IMR-90 (cell line): ENCODE measurements around the gene PDGFA. TPM values are rescaled to one million over a fixed set of nuclear protein-coding genes. Genes with fewer than 3 reads are reported as not detected.

Experiments
- ATAC-seq: fragments of 200-7000 bp; cut with Tn5 transposase; 2 replicates; pipeline ENCODE4 v1.9.1; 2020; ENCODE audit warnings: low read depth, mild to moderate bottlenecking, moderate library complexity
- BruUV-seq: library from RNA; stranded (reverse); fragments of 400-500 nt; replicated peaks from 2 replicates; lab custom pipeline; 2021; lab: Mats Ljungman, UMichigan
- CTCF ChIA-PET: fragments of 300-600 bp; formaldehyde crosslinking; extraction: SDS; loops from one replicate; lab custom pipeline; 2021; ENCODE audit warnings: antibody characterized with exemption; lab: Yijun Ruan, JAX
- POLR2A ChIA-PET: fragments of 300-600 bp; sonication (Branson Sonifier 250); formaldehyde crosslinking; loops from one replicate; lab custom pipeline; 2022; ENCODE audit warnings: antibody characterized with exemption; ENCODE audit not compliant: unreplicated experiment; lab: Charles Lee
- DNase-seq: peaks from one replicate; pipeline ENCODE4 v3.0.0; 2013
- H2AFZ ChIP-seq: replicated peaks from 2 replicates; pipeline ENCODE3; 2013; ENCODE audit warnings: low read length, mild to moderate bottlenecking; ENCODE audit not compliant: poor library complexity
- H2AK5ac ChIP-seq: 2 replicates; pipeline ENCODE4 v1.6.1; 2013; ENCODE audit warnings: low read depth, low read length, inconsistent platforms
- H2AK9ac ChIP-seq: replicated peaks from 2 replicates; pipeline ENCODE3; 2013; ENCODE audit warnings: mild to moderate bottlenecking, low read depth, low read length, moderate library complexity; ENCODE audit not compliant: poor library complexity
- H2BK120ac ChIP-seq: 2 replicates; pipeline ENCODE4 v1.6.1; 2013; ENCODE audit warnings: low read depth, low read length, inconsistent platforms
- H2BK15ac ChIP-seq: 3 replicates; pipeline ENCODE4 v1.6.1; 2013; ENCODE audit warnings: low read depth, low read length, inconsistent platforms
- H2BK20ac ChIP-seq: 2 replicates; pipeline ENCODE4 v1.6.1; 2013; ENCODE audit warnings: low read depth, mild to moderate bottlenecking, inconsistent platforms, low read length, moderate library complexity
- H2BK5ac ChIP-seq: 2 replicates; pipeline ENCODE4 v1.6.1; 2013; ENCODE audit warnings: mild to moderate bottlenecking, low read depth, low read length, inconsistent platforms; ENCODE audit not compliant: poor library complexity, severe bottlenecking
- H3K14ac ChIP-seq: replicated peaks from 2 replicates; pipeline ENCODE4 v1.6.1; 2013; ENCODE audit warnings: low read depth, low read length, inconsistent platforms
- H3K18ac ChIP-seq: 2 replicates; pipeline ENCODE4 v1.6.1; 2013; ENCODE audit warnings: low read depth, low read length, control low read depth
- H3K23ac ChIP-seq: 2 replicates; pipeline ENCODE4 v1.6.1; 2013; ENCODE audit warnings: low read depth, low read length, inconsistent platforms
- H3K27ac ChIP-seq: 2 replicates; pipeline ENCODE4 v1.5.1; 2013; ENCODE audit warnings: mild to moderate bottlenecking, control low read depth, low read length; ENCODE audit not compliant: insufficient read depth
- H3K27me3 ChIP-seq: 2 replicates; pipeline ENCODE4 v1.6.1; 2013; ENCODE audit warnings: low read length; ENCODE audit not compliant: control insufficient read depth, insufficient read depth
- H3K36me3 ChIP-seq: 2 replicates; pipeline ENCODE4 v1.6.1; 2013; ENCODE audit warnings: low read length, mixed read lengths; ENCODE audit not compliant: control insufficient read depth, insufficient read depth
- H3K4ac ChIP-seq: 2 replicates; pipeline ENCODE4 v1.6.1; 2013; ENCODE audit warnings: low read depth, low read length, inconsistent platforms
- H3K4me1 ChIP-seq: 2 replicates; pipeline ENCODE4 v1.6.1; 2013; ENCODE audit warnings: low read length, mixed read lengths; ENCODE audit not compliant: control insufficient read depth, insufficient read depth
- H3K4me2 ChIP-seq: 2 replicates; pipeline ENCODE4 v1.6.1; 2013; ENCODE audit warnings: low read depth, mild to moderate bottlenecking, control low read depth, low read length, moderate library complexity
- H3K4me3 ChIP-seq: 2 replicates; pipeline ENCODE4 v1.5.1; 2013; ENCODE audit warnings: low read depth, mild to moderate bottlenecking, control low read depth, low read length, moderate library complexity; ENCODE audit not compliant: insufficient read depth
- H3K56ac ChIP-seq: 2 replicates; pipeline ENCODE4 v1.6.1; 2013; ENCODE audit warnings: low read length, inconsistent platforms; ENCODE audit not compliant: insufficient read depth; ENCODE audit errors: extremely low read depth
- H3K79me1 ChIP-seq, 2 experiments: 2 replicates each; pipeline ENCODE4 v1.6.1; 2013; ENCODE audit warnings: low read length in 2 of 2, inconsistent platforms in 1 of 2, low read depth in 1 of 2
- H3K9ac ChIP-seq: 2 replicates; pipeline ENCODE4 v1.6.1; 2013; ENCODE audit warnings: low read depth, low read length, control low read depth
- H3K9me1 ChIP-seq: 2 replicates; pipeline ENCODE4 v1.6.1; 2013; ENCODE audit warnings: low read length, inconsistent platforms; ENCODE audit not compliant: insufficient read depth
- H3K9me3 ChIP-seq: 2 replicates; pipeline ENCODE4 v1.6.1; 2013; ENCODE audit warnings: low read length; ENCODE audit not compliant: control insufficient read depth, insufficient read depth
- H4K20me1 ChIP-seq: 2 replicates; pipeline ENCODE4 v1.6.1; 2013; ENCODE audit warnings: low read length, inconsistent platforms; ENCODE audit not compliant: insufficient read depth
- H4K5ac ChIP-seq: 2 replicates; pipeline ENCODE4 v1.6.1; 2013; ENCODE audit warnings: mild to moderate bottlenecking, low read depth, low read length, control low read depth
- H4K8ac ChIP-seq, 2 experiments: 2 replicates each; pipeline ENCODE4 v1.6.1; 2013; ENCODE audit warnings: low read depth in 2 of 2, low read length in 2 of 2, control low read depth in 1 of 2, inconsistent platforms in 1 of 2
- H4K91ac ChIP-seq: 2 replicates; pipeline ENCODE4 v1.6.1; 2013; ENCODE audit warnings: low read depth, low read length, inconsistent platforms; ENCODE audit not compliant: insufficient read depth
- BHLHE40 ChIP-seq: fragments of 150-350 bp; IDR thresholded peaks from 2 replicates; pipeline ENCODE4 v1.6.1; 2016; ENCODE audit warnings: mild to moderate bottlenecking, low read depth, low read length
- CEBPB ChIP-seq: IDR thresholded peaks from 2 replicates; pipeline ENCODE4 v1.6.1; 2012; ENCODE audit warnings: low read depth, low read length, improper control_type of control experiment
- FOS ChIP-seq: fragments of 150-350 bp; IDR thresholded peaks from 2 replicates; pipeline ENCODE4 v1.6.1; 2016; ENCODE audit warnings: low read depth, low read length
- MAFK ChIP-seq: IDR thresholded peaks from 2 replicates; pipeline ENCODE4 v1.6.1; 2012; ENCODE audit warnings: low read depth, low read length, improper control_type of control experiment
- MAZ ChIP-seq: IDR thresholded peaks from 2 replicates; pipeline ENCODE4 v1.6.1; 2012; ENCODE audit warnings: low read depth, mild to moderate bottlenecking, low read length, improper control_type of control experiment, moderate library complexity, borderline replicate concordance
- NFE2L2 ChIP-seq: fragments of 150-350 bp; IDR thresholded peaks from 2 replicates; pipeline ENCODE4 v1.6.1; 2016; ENCODE audit warnings: low read depth, mild to moderate bottlenecking, low read length
- POLR2A ChIP-seq: IDR thresholded peaks from 2 replicates; pipeline ENCODE4 v1.6.1; 2012; ENCODE audit warnings: mild to moderate bottlenecking, low read depth, low read length
- RAD21 ChIP-seq: IDR thresholded peaks from 2 replicates; pipeline ENCODE4 v1.6.1; 2012; ENCODE audit warnings: low read length, improper control_type of control experiment
- RFX5 ChIP-seq: IDR thresholded peaks from 2 replicates; pipeline ENCODE4 v1.8.0; 2012; ENCODE audit warnings: low read depth, mild to moderate bottlenecking, low read length, moderate library complexity
- SMC3 ChIP-seq: fragments of 150-350 bp; IDR thresholded peaks from 2 replicates; pipeline ENCODE4 v1.6.1; 2016; ENCODE audit warnings: low read depth, mild to moderate bottlenecking, antibody characterized with exemption, low read length, moderate library complexity
- WGBS, 2 experiments: methylation state at CpG; one replicate each; pipeline versions ENCODE4 v1.1.5 to v1.1.7; 2013; ENCODE audit warnings: missing lambda C conversion rate in 2 of 2; ENCODE audit not compliant: insufficient read length in 1 of 2; ENCODE audit errors: extremely low coverage in 2 of 2; 5-methylcytosine and 5-hydroxymethylcytosine counted together
- dilution Hi-C: fragments of 300-500 bp; cut with HindIII; formaldehyde crosslinking; loops from one replicate; pipeline ENCODE4 v1.14.3; 2018; ENCODE audit warnings: low sequenced_read_pairs; ENCODE audit not compliant: unreplicated experiment
- in situ Hi-C: fragments of 300-500 bp; cut with MboI; formaldehyde crosslinking; loops from 3 replicates; pipeline ENCODE4 v1.14.3; 2019; ENCODE audit warnings: low sequenced_read_pairs, inconsistent platforms, mixed read lengths
- intact Hi-C: fragments of 100-400 bp; cut with micrococcal nuclease; formaldehyde crosslinking; loops from 2 replicates; pipeline ENCODE4 v1.10.0; 2022
- polyA plus RNA-seq, 3 experiments: library from polyadenylated mRNA; depleted of rRNA; stranded (reverse); fragments of >200 nt; gene quantifications; 2 replicates each; pipeline ENCODE4 v1.2.3, GENCODE V29; 2012; ENCODE audit warnings: low replicate concordance in 1 of 3
- total RNA-seq: library from RNA; depleted of rRNA; stranded (reverse); fragments of >200 nt; gene quantifications from 2 replicates; pipeline ENCODE4 v1.2.3, GENCODE V29; 2012
- TF ChIP-seq, protein P1 (sequence below): fragments of 150-350 bp; IDR thresholded peaks from 2 replicates; pipeline ENCODE4 v1.6.1; 2016; ENCODE audit warnings: low read depth, mild to moderate bottlenecking, low read length, moderate library complexity, borderline replicate concordance

PDGFA gene
- total and polyA plus RNA-seq, 2 of the 4 experiments (the other 2 are of a cell fraction), result 3.3 to 3.8 TPM

DNA sequence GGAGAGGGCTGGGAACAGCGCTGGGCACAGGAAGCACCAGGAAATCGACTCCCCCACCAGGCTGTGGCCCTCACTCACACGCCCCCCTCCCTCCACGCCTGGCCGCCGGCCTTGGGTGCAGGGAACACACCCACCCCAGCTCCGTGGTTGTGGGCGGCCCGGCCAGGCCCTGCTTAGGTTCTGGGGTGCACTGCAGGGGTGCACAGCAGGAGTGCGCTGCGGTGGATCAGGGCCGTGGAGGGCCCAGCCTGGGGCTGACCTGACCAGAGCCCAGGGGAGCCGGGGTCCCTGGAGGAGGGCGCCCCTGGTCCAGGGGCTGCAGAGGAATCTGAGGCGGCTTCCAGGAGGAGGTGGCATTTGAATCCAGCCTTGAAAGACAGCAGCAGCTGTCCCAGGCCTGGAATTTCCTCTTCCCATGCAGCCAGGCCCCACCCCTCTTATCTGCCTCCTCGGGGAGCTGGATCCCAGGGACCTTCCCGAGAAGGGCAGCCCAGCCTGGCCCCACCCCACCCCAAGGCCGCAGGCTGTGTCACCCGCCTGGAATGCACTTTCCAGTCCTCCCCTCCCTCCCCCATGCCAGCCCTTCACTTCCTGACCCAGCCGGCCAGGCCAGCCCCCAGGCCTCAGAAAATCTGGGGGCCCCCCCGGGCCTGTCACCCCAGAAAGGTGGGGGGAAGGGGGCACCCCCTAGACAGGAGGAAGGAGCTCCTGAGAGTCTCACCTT, 18.4 kb upstream of the PDGFA start:
- Histone ChIP-seq H3K27ac (peak overlapping the region; percentile 77), H2AK5ac (peak overlapping the region; percentile 98), H3K4me1 (peaks cover 31% of the 10 kb centered on the region), H4K5ac (peak overlapping the region; percentile 90), H2AK9ac (peak overlapping the region; percentile 99), H3K4me3 (no peak overlapping the region), H3K4ac (peak overlapping the region; percentile 99), H4K8ac (peak overlapping the region; percentile 87 to 98), H2AFZ (peak overlapping the region; percentile 87), H2BK120ac (peak overlapping the region; percentile 98), H3K9me1 (peaks cover 18% of the 10 kb centered on the region), H2BK5ac (peak overlapping the region; percentile 89), H2BK15ac (peak overlapping the region; percentile 97), H3K79me1 (0 out of 4 replicates have a peak, but pooled peaks cover 0 to 6% of the 10 kb centered on the region in 2 experiments), H3K14ac (peak overlapping the region; percentile 90), H3K56ac (peak overlapping the region; percentile 86; the same call in 1 of the 2 replicates), H3K4me2 (no peak overlapping the region), H2BK20ac (peak overlapping the region; percentile 99), H3K18ac (peak overlapping the region; percentile 86), H3K23ac (peak overlapping the region; percentile 88), H3K9ac (peak overlapping the region; percentile 36), H3K9me3 (no peaks in the 10 kb centered on the region), H4K91ac (peak overlapping the region; percentile 99), H3K27me3 (peaks cover 6% of the 10 kb centered on the region; the same call in 1 of the 2 replicates), H4K20me1 (no peaks in the 10 kb centered on the region), H3K36me3 (no peaks in the 10 kb centered on the region)
- peak; percentile 87 for ATAC-seq
- ChIA-PET CTCF (interaction anchor here (0.6 kb wide), 1 partner anchor 29 kb away, joined by 3 read pairs; no protein-coding TSS in a partner anchor), POLR2A (no interaction called here)
- in situ Hi-C loops (loop anchor here (10.0 kb wide), 1 partner anchor 337 kb away; the partner anchor contains the start of gene GET4), intact Hi-C loops (loop anchor here (5.0 kb wide), 1 partner anchor 129 kb away; no protein-coding TSS in a partner anchor), dilution Hi-C loops (no loop called here)
- DNase-seq, result peak; percentile 89
- TF ChIP-seq, protein P1, sequence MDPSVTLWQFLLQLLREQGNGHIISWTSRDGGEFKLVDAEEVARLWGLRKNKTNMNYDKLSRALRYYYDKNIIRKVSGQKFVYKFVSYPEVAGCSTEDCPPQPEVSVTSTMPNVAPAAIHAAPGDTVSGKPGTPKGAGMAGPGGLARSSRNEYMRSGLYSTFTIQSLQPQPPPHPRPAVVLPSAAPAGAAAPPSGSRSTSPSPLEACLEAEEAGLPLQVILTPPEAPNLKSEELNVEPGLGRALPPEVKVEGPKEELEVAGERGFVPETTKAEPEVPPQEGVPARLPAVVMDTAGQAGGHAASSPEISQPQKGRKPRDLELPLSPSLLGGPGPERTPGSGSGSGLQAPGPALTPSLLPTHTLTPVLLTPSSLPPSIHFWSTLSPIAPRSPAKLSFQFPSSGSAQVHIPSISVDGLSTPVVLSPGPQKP, result no peak
- TF ChIP-seq SMC3 (no peak), RAD21 (peak; percentile 26; the same call in 1 of the 2 replicates), MAZ (peak; percentile 91), CEBPB (no peak), POLR2A (no peak), NFE2L2 (no peak), FOS (peak; percentile 48), MAFK (no peak), RFX5 (no peak), BHLHE40 (no peak)
- no TSS peak for BruUV-seq
- no CpG with 5 or more reads among the region's 21 CpGs for WGBS, 2 experiments
